ENCODE data around the gene RNF208.

RNF208 gene

DNA sequence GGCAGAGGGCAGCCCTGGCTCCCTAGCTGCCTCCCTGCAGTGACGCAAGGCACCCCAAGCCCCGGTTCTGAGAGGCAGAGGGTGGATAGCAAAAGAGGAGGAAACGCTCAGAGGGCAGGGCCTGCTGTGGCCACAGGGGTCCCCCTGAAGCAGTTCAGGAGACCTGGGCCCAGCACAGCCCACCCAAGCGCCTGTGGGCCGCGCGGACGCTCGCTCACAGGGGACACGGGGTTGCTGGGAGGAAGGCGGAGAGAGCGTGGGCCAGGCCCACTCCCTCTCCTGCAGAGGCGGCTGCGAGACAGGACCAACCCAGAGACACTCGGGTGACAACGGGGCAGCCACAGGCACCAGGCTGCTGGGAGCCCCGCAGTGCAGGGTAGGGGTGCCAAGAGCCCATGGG, 42.3 kb downstream of the RNF208 start:
- ChIA-PET CTCF (interaction anchor here (0.9 to 2.1 kb wide), 2 partner anchors 10 to 25 kb away, joined by 3 to 7 read pairs; partner anchors contain the start of gene LRRC26), POLR2A (no interaction called here)
- H3K4me3 ChIP-seq (ENCODE audit: low read depth, low read length), result no peak overlapping the region
- no peak for DNase-seq (ENCODE audit: low read depth, low spot score)
- TF ChIP-seq, protein P1, sequence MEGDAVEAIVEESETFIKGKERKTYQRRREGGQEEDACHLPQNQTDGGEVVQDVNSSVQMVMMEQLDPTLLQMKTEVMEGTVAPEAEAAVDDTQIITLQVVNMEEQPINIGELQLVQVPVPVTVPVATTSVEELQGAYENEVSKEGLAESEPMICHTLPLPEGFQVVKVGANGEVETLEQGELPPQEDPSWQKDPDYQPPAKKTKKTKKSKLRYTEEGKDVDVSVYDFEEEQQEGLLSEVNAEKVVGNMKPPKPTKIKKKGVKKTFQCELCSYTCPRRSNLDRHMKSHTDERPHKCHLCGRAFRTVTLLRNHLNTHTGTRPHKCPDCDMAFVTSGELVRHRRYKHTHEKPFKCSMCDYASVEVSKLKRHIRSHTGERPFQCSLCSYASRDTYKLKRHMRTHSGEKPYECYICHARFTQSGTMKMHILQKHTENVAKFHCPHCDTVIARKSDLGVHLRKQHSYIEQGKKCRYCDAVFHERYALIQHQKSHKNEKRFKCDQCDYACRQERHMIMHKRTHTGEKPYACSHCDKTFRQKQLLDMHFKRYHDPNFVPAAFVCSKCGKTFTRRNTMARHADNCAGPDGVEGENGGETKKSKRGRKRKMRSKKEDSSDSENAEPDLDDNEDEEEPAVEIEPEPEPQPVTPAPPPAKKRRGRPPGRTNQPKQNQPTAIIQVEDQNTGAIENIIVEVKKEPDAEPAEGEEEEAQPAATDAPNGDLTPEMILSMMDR (IDR thresholded peaks at IDR 0.05; ENCODE audit: insufficient read depth, low read length, missing control alignments), result no peak

DNA sequence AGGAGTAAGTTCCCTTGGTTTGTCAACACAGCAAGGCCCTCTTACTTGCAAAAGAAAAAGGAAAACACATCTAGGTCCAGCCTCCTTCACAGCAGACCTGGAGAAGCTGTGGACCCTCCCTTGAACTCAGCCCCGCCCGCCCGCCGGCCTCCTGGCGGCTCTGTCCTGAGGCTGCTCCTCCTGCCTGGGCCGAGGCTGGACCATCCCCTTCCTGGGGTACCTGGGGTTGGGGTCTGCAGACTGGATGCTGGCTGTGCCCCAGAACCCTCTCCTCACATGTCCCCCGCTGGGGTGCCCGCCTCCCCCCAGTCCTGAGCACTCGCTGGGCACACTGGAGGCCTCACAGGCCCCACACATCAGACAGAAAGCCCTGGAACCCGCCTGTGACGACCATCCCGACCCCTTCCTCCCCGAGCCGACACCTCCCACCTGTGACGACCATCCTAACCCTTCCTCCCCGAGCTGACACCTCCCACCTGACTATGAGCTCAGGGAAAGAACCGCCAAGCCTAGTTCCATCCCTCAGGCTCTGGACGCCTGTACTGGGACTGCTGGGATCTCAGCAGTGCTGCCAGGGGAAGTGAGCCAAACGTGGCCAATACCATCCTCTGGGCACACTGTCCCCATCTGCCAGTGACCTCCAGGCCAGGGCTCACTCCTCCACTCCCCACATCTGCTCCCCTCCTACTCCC, 43.0 kb downstream of the RNF208 start:
- ChIA-PET POLR2A (no interaction called here), CTCF (interaction anchor here (0.9 to 2.1 kb wide), 3 partner anchors 10 to 58 kb away, joined by 3 to 7 read pairs (median 3); partner anchors contain the start of gene LRRC26)
- DNase-seq (ENCODE audit: low read depth, low spot score), result no peak
- TF ChIP-seq, protein P1 (IDR thresholded peaks at IDR 0.05; ENCODE audit: insufficient read depth, low read length, missing control alignments), result no peak
- no peak overlapping the region for H3K4me3 ChIP-seq (ENCODE audit: low read depth, low read length)

DNA sequence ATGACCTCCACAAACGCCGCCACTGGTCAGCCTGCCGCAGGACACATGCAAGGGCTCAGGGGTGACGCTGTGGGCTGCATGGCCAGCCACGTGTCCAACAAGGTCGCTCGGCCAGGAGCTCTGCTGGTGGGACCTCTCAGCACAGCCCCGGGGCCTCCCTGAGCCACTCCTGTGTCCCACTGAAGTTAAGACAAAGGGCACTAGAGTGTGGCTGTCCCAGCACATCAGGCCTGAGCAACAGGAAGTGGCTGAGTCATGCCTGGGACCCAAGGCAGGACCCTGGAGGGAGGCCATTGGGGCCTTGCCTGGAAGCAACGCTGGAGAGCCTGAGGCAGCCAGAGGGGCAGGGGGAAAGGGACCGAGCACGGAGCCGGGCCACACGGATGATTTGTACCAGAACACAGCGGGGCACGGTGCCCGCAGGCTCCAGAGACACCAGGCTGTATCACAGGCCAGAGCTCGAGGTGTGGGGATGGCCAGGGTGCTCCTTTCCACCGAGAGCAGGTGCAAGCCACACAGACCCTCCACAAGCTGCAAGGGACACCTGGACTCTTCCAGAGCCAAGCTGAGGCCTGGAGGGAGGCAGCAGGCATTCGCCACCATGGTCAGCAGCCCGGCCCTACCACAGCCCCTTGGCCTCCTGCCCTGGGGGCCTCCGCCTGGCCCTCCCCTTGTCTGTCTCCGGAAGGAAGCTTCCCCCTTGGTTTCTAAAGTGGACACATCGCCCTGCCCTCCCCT, 43.7 kb downstream of the RNF208 start:
- POLR2A ChIA-PET, result no interaction called here
- no peak for DNase-seq (ENCODE audit: low read depth, low spot score)
- CTCF ChIA-PET, result interaction anchor here (0.9 to 5.4 kb wide), 5 partner anchors 9 to 58 kb away, joined by 3 to 30 read pairs (median 6); partner anchors contain the start of genes ANAPC2, LRRC26 and SSNA1
- H3K4me3 ChIP-seq (ENCODE audit: low read depth, low read length), result no peak overlapping the region
- TF ChIP-seq, protein P1 (IDR thresholded peaks at IDR 0.05; ENCODE audit: insufficient read depth, low read length, missing control alignments), result no peak

DNA sequence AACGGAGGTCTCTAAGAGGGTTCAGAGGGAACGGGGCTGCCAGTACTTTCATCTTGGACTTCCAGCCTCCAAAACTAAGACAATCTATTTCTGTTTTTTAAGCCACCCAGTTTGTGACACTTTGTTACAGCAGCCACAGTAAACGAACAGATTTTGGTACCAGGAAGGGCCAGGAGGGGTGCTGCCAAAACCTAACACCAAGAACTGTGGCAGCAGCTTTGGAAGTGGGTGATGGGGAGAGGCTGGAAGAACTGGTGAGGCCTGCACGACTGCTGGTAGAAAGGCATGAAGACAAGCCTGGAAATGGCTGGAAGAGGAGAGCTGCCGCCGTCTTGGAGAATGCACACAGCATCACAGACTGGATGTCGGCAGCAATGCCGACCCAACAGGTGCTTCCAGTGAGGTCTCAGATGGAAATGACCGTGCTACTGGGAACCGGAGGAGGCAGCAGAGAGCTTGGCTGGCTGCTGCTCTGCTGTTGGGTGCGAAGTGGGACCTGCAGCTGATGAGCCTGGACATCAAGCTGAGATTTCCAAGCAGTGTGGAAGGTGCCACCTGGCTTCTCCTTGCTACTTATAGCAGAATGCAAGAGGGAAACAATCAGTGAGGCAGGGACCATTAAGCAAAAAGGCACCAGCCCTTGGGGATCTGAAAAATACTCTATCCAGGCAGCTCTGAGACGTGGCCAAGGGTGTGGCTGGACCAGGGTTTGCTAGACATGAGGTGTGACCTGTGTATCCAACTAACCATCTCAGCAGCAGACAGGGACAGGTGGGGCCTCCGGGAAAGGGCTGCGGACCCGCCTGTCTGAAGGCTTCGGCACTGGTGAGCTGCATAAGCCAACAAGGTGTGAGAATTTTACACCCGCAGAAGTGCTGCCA, 45.5 kb downstream of the RNF208 start:
- POLR2A ChIA-PET, result interaction anchor here (0.8 to 1.1 kb wide), 3 partner anchors 12 to 64 kb away, joined by 3 read pairs; partner anchors contain the start of genes ANAPC2, SSNA1 and TUBB4B
- DNase-seq (ENCODE audit: low read depth, low spot score), result no peak
- TF ChIP-seq, protein P1 (IDR thresholded peaks at IDR 0.05; ENCODE audit: insufficient read depth, low read length, missing control alignments), result peak; percentile 54
- H3K4me3 ChIP-seq (ENCODE audit: low read depth, low read length), result no peak overlapping the region
- CTCF ChIA-PET, result interaction anchor here (0.8 to 5.4 kb wide), 8 partner anchors 10 to 86 kb away, joined by 3 to 30 read pairs (median 3); partner anchors contain the start of genes ANAPC2, RNF224 and SSNA1

DNA sequence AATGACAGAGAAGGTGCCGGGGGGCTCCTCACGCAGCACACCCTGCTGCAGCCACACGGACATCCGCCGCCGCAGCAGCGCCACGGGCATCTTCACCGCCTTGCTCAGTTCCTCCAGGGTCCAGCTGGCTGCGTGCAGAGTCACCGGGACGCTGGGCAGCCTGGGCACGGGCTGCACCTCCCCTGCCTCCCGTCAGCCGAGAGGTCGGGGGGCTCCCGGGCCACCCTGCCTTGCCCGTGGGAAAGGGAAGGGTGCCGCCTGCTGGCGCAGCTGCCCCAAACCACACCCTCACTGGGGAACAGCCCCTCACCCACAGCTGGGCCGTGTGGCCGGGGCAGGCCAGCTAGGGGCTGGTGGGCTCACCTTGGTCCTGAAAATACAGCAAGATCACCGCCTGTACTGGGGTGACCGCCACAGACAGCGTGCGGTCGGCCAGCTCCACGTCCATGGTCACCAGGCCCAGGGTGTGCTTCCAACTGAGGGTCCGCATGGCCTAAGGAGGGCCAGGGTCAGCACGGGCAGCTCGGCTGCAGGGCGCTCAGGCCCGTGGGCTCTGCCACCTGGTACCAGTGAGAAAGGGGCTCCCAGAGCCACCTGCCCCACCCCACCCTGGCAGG, 46.6 kb downstream of the RNF208 start:
- TF ChIP-seq, protein P1 (IDR thresholded peaks at IDR 0.05; ENCODE audit: insufficient read depth, low read length, missing control alignments), result peak; percentile 22
- POLR2A ChIA-PET, result interaction anchor here (1.1 kb wide), 1 partner anchor 13 kb away, joined by 3 read pairs; the partner anchor contains the start of gene SSNA1
- no peak overlapping the region for H3K4me3 ChIP-seq (ENCODE audit: low read depth, low read length)
- DNase-seq (ENCODE audit: low read depth, low spot score), result no peak
- CTCF ChIA-PET, result interaction anchor here (1.2 to 5.4 kb wide), 2 partner anchors 13 to 117 kb away, joined by 3 to 30 read pairs; partner anchors contain the start of genes ANAPC2 and SSNA1
